ENCODE results near the gene COG3.

The COG3 gene

DNA sequence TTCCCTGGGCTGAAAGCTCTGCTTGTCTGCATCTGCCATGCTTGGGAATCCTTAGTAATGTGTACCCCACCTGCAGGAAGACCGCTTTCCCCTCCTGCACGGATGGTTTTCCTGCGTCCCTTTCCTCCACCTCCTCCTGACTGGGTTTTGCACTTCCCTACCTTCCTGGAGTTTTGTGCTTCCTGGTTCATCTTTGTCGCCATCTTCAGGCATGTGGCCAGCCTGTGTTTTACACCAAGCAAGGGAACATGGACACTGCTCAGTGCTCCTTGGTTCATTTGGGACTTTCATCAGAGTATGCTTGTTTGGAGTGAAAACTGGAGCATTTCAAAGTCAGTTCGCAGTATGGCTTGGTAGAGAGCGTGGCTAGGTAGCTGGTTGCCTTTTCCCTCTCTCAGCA, 120.1 kb downstream of the COG3 start:
- H3K4me1 ChIP-seq (ENCODE audit: control insufficient read depth, insufficient read depth, low read length) = no peaks in the 10 kb centered on the region
- H3K36me3 ChIP-seq (ENCODE audit: control insufficient read depth, insufficient read depth, low read length) = no peaks in the 10 kb centered on the region
- H3K9ac ChIP-seq (ENCODE audit: low read depth, low read length) = no peak overlapping the region
- no peaks in the 10 kb centered on the region for H3K9me3 ChIP-seq (ENCODE audit: control insufficient read depth, insufficient read depth, low read length)
- no peak overlapping the region for H3K27ac ChIP-seq (ENCODE audit: low read depth, low read length)
- no peak overlapping the region for H3K4me3 ChIP-seq (ENCODE audit: low read depth, low read length)
- H3K27me3 ChIP-seq (ENCODE audit: control insufficient read depth, insufficient read depth, low read length) = 0 out of 2 replicates have a peak, but pooled peaks cover 2% of the 10 kb centered on the region
